Subcutaneous adipose tissue (tissue), 4 donors: ENCODE data around the gene ATP8A2. TPM values are rescaled to one million over a fixed set of nuclear protein-coding genes. Genes with fewer than 3 reads are reported as not detected.

Experiments
- CTCF ChIP-seq: fragments of 450-650 bp; IDR thresholded peaks from one replicate; pipeline ENCODE4 v1.5.1; 2016; ENCODE audit warnings: low read depth, mild to moderate bottlenecking, control low read depth, antibody characterized with exemption, moderate library complexity
- total RNA-seq, 4 donors: library from RNA; depleted of rRNA; stranded (reverse); fragments of >200 nt; gene quantifications; one replicate each; pipeline ENCODE4 v1.1.0, GENCODE V29; 2016

The ATP8A2 gene
- total RNA-seq, 4 donors from 2014 or later = under 0.01 to 0.17 TPM; not detected in 2

DNA sequence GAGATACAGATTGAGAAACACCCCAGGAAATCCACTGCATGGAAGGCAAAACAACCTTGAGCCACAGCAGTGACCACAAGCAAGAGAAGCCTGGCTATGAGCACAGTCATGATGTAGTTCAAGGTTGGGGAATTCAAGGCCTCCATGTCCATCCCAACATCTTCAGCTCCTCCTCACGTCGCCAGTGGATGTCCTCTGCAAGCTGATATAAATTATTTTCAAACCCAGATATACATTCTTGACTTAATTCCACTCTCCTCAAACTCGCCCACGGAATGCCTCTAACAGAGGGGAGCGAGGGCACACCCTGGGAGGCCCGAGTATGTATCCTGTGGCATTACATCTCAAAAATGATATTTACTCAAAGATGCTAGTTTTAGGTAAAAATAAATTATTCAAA lies 574.5 kb downstream of the ATP8A2 start:
- TF ChIP-seq CTCF = no peak

GRCh38 chr13:25948910-25949309 lies 577.1 kb downstream of the ATP8A2 start:
- no peak for TF ChIP-seq CTCF

- TF ChIP-seq CTCF = no peak
Observed at GRCh38 chr13:25951831-25952230, 580.1 kb downstream of the ATP8A2 start.

- TF ChIP-seq CTCF = no peak
Observed at GRCh38 chr13:25958986-25959385, 587.2 kb downstream of the ATP8A2 start.

- TF ChIP-seq CTCF = no peak
Observed at GRCh38 chr13:25961294-25961693, 589.5 kb downstream of the ATP8A2 start.

- no peak for TF ChIP-seq CTCF
Observed at GRCh38 chr13:25963674-25964073, 591.9 kb downstream of the ATP8A2 start.

- no peak for TF ChIP-seq CTCF
Observed at GRCh38 chr13:25965596-25965995, 593.8 kb downstream of the ATP8A2 start.
